HCT116 (cell line): ENCODE results near the gene SPATA22. TPM values are rescaled to one million over a fixed set of nuclear protein-coding genes. Genes with fewer than 3 reads are reported as not detected.

Experiments
- ATAC-seq: fragments of 200-7000 bp; cut with Tn5 transposase; 2 replicates; pipeline ENCODE4 v1.9.1; 2020; ENCODE audit warnings: mild to moderate bottlenecking, moderate library complexity
- BruUV-seq: library from RNA; stranded (reverse); fragments of 400-500 nt; replicated peaks from 2 replicates; lab custom pipeline; 2021; lab: Mats Ljungman, UMichigan
- CTCF ChIA-PET: fragments of 300-600 bp; sonication (Branson Sonifier 250); formaldehyde crosslinking; loops from one replicate; lab custom pipeline; 2021; ENCODE audit warnings: antibody characterized with exemption; lab: Charles Lee
- POLR2A ChIA-PET: fragments of 300-600, 350-600 bp; sonication (Branson Sonifier 250); formaldehyde crosslinking; loops from one replicate; lab custom pipeline; 2021; ENCODE audit warnings: antibody characterized with exemption; lab: Charles Lee
- RAD21 ChIA-PET, 2 experiments: fragments of 300-600 bp; sonication (Branson Sonifier 250); formaldehyde crosslinking; loops; one replicate each; lab custom pipeline; 2023; ENCODE audit warnings: low total read pairs in 2 of 2; ENCODE audit not compliant: uncharacterized antibody in 2 of 2, unreplicated experiment in 2 of 2, low non-redundant PET in 1 of 2; lab: Charles Lee
- DNase-seq: peaks from one replicate; pipeline ENCODE4 v3.0.0-alpha.2; 2010; ENCODE audit warnings: low read depth, low spot score
- H2AFZ ChIP-seq: fragments of 200-600 bp; shearing (Covaris generic), sonication (generic); 2 replicates; pipeline ENCODE4 v1.6.1; 2017; ENCODE audit warnings: low read depth, mixed run types, mixed read lengths, antibody characterized with exemption, low read length; ENCODE audit not compliant: poor library complexity, severe bottlenecking
- H3K27ac ChIP-seq: 2 replicates; pipeline ENCODE4 v1.5.1; 2012; ENCODE audit warnings: low read depth, low read length
- H3K27me3 ChIP-seq: fragments of 200-600 bp; sonication (generic); 2 replicates; pipeline ENCODE4 v1.6.1; 2016; ENCODE audit warnings: mixed run types, low read length, mixed read lengths; ENCODE audit not compliant: insufficient read depth
- H3K36me3 ChIP-seq, 2 experiments: fragments of 200-500 bp in 1 of 2; fragments of 200-600 bp in 1 of 2; sonication (Bioruptor generic) in 1 of 2; sonication (generic) in 1 of 2; 2 replicates each; pipeline versions ENCODE4 v1.5.1 to v1.6.1; 2014 to 2016; ENCODE audit warnings: low read length in 2 of 2, inconsistent platforms in 1 of 2, mixed read lengths in 1 of 2, mixed run types in 1 of 2; ENCODE audit not compliant: insufficient read depth in 2 of 2, control insufficient read depth in 1 of 2
- H3K4me1 ChIP-seq, 2 experiments: fragments of 200-600 bp in 1 of 2; sonication (generic) in 1 of 2; 2 replicates each; pipeline versions ENCODE4 v1.5.1 to v1.6.1; 2012 to 2017; ENCODE audit warnings: low read length in 2 of 2, inconsistent platforms in 1 of 2, mild to moderate bottlenecking in 1 of 2, mixed read lengths in 1 of 2, mixed run types in 1 of 2, moderate library complexity in 1 of 2; ENCODE audit not compliant: insufficient read depth in 2 of 2, control insufficient read depth in 1 of 2
- H3K4me2 ChIP-seq: fragments of 200-600 bp; sonication (generic); 2 replicates; pipeline ENCODE4 v1.6.1; 2017; ENCODE audit warnings: mixed run types, low read length, mixed read lengths
- H3K4me3 ChIP-seq, 2 experiments: fragments of 200-600 bp in 1 of 2; sonication (generic) in 1 of 2; replicated peaks in 1 of 2; 2 replicates each; pipeline ENCODE4 v1.5.1; 2011 to 2016; ENCODE audit warnings: low read length in 2 of 2, control low read depth in 1 of 2, low read depth in 1 of 2, mild to moderate bottlenecking in 1 of 2, mixed read lengths in 1 of 2, mixed run types in 1 of 2
- H3K79me2 ChIP-seq: fragments of 200-600 bp; sonication (generic); 2 replicates; pipeline ENCODE4 v1.6.1; 2017; ENCODE audit warnings: mild to moderate bottlenecking, mixed run types, low read length, moderate library complexity, mixed read lengths; ENCODE audit not compliant: insufficient read depth
- H3K9ac ChIP-seq: fragments of 200-600 bp; sonication (generic); 2 replicates; pipeline ENCODE4 v1.6.1; 2016; ENCODE audit warnings: low read length, mixed read lengths
- H3K9me2 ChIP-seq: fragments of 200-600 bp; sonication (generic), shearing (Covaris generic); 2 replicates; pipeline ENCODE4 v1.6.1; 2017; ENCODE audit warnings: mixed run types, mild to moderate bottlenecking, moderate library complexity; ENCODE audit not compliant: insufficient read depth
- H3K9me3 ChIP-seq, 2 experiments: fragments of 200-500 bp in 1 of 2; fragments of 200-600 bp in 1 of 2; sonication (Bioruptor generic) in 1 of 2; sonication (generic) in 1 of 2; 2 replicates each; pipeline ENCODE4 v1.6.1; 2014 to 2017; ENCODE audit warnings: low read length in 2 of 2, mixed read lengths in 2 of 2, inconsistent platforms in 1 of 2, low read depth in 1 of 2, mild to moderate bottlenecking in 1 of 2, mixed run types in 1 of 2, moderate library complexity in 1 of 2; ENCODE audit not compliant: control insufficient read depth in 1 of 2, insufficient read depth in 1 of 2
- H4K20me1 ChIP-seq: fragments of 200-600 bp; sonication (generic), shearing (Covaris generic); 2 replicates; pipeline ENCODE4 v1.6.1; 2017; ENCODE audit warnings: mixed run types, mild to moderate bottlenecking, moderate library complexity; ENCODE audit not compliant: insufficient read depth
- CBX3 ChIP-seq: IDR thresholded peaks from 2 replicates; pipeline ENCODE4 v1.6.1; 2012; ENCODE audit warnings: low read depth
- CEBPB ChIP-seq: IDR thresholded peaks from 2 replicates; pipeline ENCODE4 v1.6.1; 2012; ENCODE audit warnings: low read depth
- CTCF ChIP-seq, 3 experiments: fragments of 200-600 bp in 1 of 3; sonication (generic) in 1 of 3; IDR thresholded peaks in 2 of 3; conservative IDR thresholded peaks in 1 of 3; 2 replicates each; pipeline ENCODE4 v1.5.1; 2012 to 2017; ENCODE audit warnings: low read depth in 2 of 3, low read length in 2 of 3, antibody characterized with exemption in 1 of 3, borderline replicate concordance in 1 of 3, control low read depth in 1 of 3, mild to moderate bottlenecking in 1 of 3, mixed read lengths in 1 of 3, mixed run types in 1 of 3, moderate library complexity in 1 of 3; ENCODE audit not compliant: insufficient read depth in 1 of 3
- EGR1 ChIP-seq: IDR thresholded peaks from 2 replicates; pipeline ENCODE4 v1.6.1; 2012; ENCODE audit warnings: low read depth
- EZH2 ChIP-seq: fragments of 200-600 bp; sonication (generic); IDR thresholded peaks from 2 replicates; pipeline ENCODE4 v1.6.1; 2017; ENCODE audit warnings: antibody characterized with exemption, mixed run types
- EZH2phosphoT487 ChIP-seq: fragments of 200-600 bp; IDR thresholded peaks from 2 replicates; pipeline ENCODE4 v1.6.1; 2018; ENCODE audit warnings: antibody characterized with exemption, borderline replicate concordance
- MAX ChIP-seq: IDR thresholded peaks from 2 replicates; pipeline ENCODE4 v1.6.1; 2012
- POLR2AphosphoS5 ChIP-seq: IDR thresholded peaks from 2 replicates; pipeline ENCODE4 v1.6.1; 2011; ENCODE audit warnings: mild to moderate bottlenecking, low read depth, low read length, moderate library complexity
- RAD21 ChIP-seq: IDR thresholded peaks from 2 replicates; pipeline ENCODE4 v1.6.1; 2012; ENCODE audit warnings: low read depth, mild to moderate bottlenecking
- REST ChIP-seq: IDR thresholded peaks from 2 replicates; pipeline ENCODE4 v1.6.1; 2012; ENCODE audit warnings: low read depth
- TCF7L2 ChIP-seq: IDR thresholded peaks from 2 replicates; pipeline ENCODE4 v1.7.0; 2011; ENCODE audit warnings: borderline replicate concordance, inconsistent platforms; ENCODE audit not compliant: insufficient read depth, insufficient read length; ENCODE audit errors: extremely low read depth
- ZFX ChIP-seq: fragments of 450-650 bp; IDR thresholded peaks from 2 replicates; pipeline ENCODE4 v1.6.1; 2017
- ZNF274 ChIP-seq: fragments of 200-500 bp; sonication (Bioruptor generic); IDR thresholded peaks from 2 replicates; pipeline ENCODE4 v1.6.1; 2014; ENCODE audit warnings: mild to moderate bottlenecking, low read depth, low read length, inconsistent platforms
- intact Hi-C: fragments of 100-400 bp; cut with micrococcal nuclease; formaldehyde crosslinking; loops from 2 replicates; pipeline ENCODE4 v1.10.0; 2022
- total RNA-seq: library from RNA; stranded (reverse); gene quantifications from one replicate; pipeline ENCODE4 v1.2.1, GENCODE V29; 2021; ENCODE audit not compliant: unreplicated experiment

Gene SPATA22
- total RNA-seq, 1 experiment from 2014 or later: not detected

- no peak for TF ChIP-seq REST
- TF ChIP-seq POLR2AphosphoS5: no peak
- no peak for TF ChIP-seq MAX
- TF ChIP-seq, all 23 proteins: peak for 0
Measured at GRCh38 chr17:3510090-3510489, 38.5 kb upstream of the SPATA22 start (continued).

GRCh38 chr17:3507869-3508268, 36.2 kb upstream of the SPATA22 start:
- H3K4me2 ChIP-seq: no peak overlapping the region
- no TSS peak for BruUV-seq
- no peak overlapping the region for H3K9ac ChIP-seq
- CTCF ChIA-PET: no interaction called here
- H4K20me1 ChIP-seq: no peaks in the 10 kb centered on the region
- H2AFZ ChIP-seq: no peak overlapping the region
- no peak for DNase-seq
- no peak overlapping the region for H3K4me3 ChIP-seq
- no peaks in the 10 kb centered on the region for H3K79me2 ChIP-seq
- no peaks in the 10 kb centered on the region for H3K9me3 ChIP-seq
- no peak overlapping the region for H3K27ac ChIP-seq
- no peaks in the 10 kb centered on the region for H3K36me3 ChIP-seq
- ATAC-seq: no peak
- H3K9me2 ChIP-seq: no peaks in the 10 kb centered on the region
- RAD21 ChIA-PET: no interaction called here
- H3K4me1 ChIP-seq: no peaks in the 10 kb centered on the region
- POLR2A ChIA-PET: no interaction called here
- H3K27me3 ChIP-seq: peaks cover 7% of the 10 kb centered on the region; the same call in 1 of the 2 replicates
- intact Hi-C loops: no loop called here
- TF ChIP-seq CEBPB (no peak), EGR1 (no peak), ZFX (no peak), TCF7L2 (no peak), CTCF (IDR thresholded peaks at IDR 0.05 in 2 of 3, conservative IDR thresholded peaks at IDR 0.05 in 1 of 3; ENCODE audit: borderline replicate concordance in 1 of 3, insufficient read depth in 1 of 3, low read depth in 2 of 3, low read length in 2 of 3) (no peak), EZH2 (no peak), RAD21 (no peak), MAX (no peak), EZH2phosphoT487 (no peak), REST (no peak), CBX3 (no peak), ZNF274 (no peak)
